NCI-H446 treated with DMSO at 0.1 percent for 48 hours (cell line): ENCODE data around the gene DMXL1.
"Not testable (repeated sequence)": the region's sequence is repeated elsewhere in the genome, so short reads cannot be mapped to it uniquely, and the experiment has no call there.

ENCODE experiments used
- DNase-seq: peaks from one replicate; lab custom pipeline; 2025; lab: John Stamatoyannopoulos, UW

The DMXL1 gene

GRCh38 chr5:119071561-119071995 is 691 bp downstream of the DMXL1 start:
- DNase-seq: no peak

GRCh38 chr5:119072496-119072895 is 1.6 kb downstream of the DMXL1 start:
- DNase-seq: no peak

GRCh38 chr5:119073746-119074337 is 3.0 kb downstream of the DMXL1 start:
- DNase-seq: not testable (repeated sequence)

- no peak for DNase-seq
These were observed 3.5 kb downstream of the DMXL1 start for GRCh38 chr5:119074419-119074818.

GRCh38 chr5:119075269-119075668 is 4.4 kb downstream of the DMXL1 start:
- not testable (repeated sequence) for DNase-seq

DNA sequence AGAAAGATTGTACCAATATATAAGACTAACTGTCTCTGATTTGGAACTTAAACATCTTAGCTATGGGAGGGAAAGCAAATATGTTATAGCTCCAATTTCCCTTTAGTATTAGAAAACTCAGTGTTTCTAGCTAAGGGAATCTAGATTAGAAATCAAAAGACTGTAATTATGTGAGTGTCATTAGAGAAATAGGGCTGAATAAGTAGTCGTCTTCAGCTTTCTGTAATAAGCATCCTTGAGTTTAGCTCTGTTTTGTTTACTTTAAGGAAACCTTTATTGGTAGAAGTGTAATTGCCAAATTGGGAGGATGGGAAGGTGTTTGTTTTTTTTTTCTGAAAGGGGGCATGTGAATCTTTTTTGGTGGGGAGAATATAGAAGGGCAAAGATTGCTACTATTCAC is 5.2 kb downstream of the DMXL1 start:
- no peak for DNase-seq

DNA sequence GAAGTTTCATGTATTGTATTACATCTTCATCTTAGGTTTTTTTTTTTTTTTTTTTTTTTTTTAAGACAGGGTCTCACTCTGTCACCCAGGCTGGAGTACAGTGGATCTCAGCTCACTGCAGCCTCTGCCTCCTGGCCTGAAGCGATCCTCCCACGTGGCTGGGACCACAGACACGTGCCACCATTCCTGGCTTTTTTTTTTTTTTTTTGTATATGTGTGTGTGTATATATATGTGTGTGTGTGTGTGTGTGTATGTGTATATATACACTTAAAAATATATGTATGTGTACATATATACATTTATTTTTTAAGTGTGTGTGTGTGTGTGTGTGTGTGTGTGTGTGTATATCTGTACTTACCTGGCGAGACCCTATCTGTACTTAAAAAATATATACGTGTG is 6.6 kb downstream of the DMXL1 start:
- DNase-seq: no peak

- DNase-seq: no peak
These were observed 7.4 kb downstream of the DMXL1 start for GRCh38 chr5:119078071-119078846.

- DNase-seq: no peak
These were observed 8.0 kb downstream of the DMXL1 start for GRCh38 chr5:119078861-119079260.

GRCh38 chr5:119079318-119079921 is 8.5 kb downstream of the DMXL1 start:
- no peak for DNase-seq

- DNase-seq: no peak
These were observed 10.0 kb downstream of the DMXL1 start for GRCh38 chr5:119080936-119081335.

DNA sequence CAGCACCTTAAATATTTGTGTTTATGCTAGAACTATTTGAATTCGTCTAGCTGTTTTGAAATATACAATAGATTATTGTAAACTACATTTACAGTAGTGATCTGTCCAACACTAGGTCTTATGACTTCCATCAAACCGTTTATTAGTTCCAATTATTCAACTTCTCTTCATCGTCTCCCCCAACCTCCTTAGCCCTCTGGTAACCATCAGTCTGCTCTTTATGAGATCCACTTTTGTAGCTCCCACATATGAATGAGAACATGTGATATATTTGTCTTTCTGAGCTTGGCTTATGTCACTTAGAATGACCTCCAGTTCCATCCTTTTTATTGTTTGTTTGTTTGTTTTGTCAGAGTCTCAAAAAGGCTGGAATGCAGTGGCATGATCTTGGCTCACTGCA is 11.8 kb downstream of the DMXL1 start:
- DNase-seq: no peak

- no peak for DNase-seq
These were observed 12.8 kb downstream of the DMXL1 start for GRCh38 chr5:119083679-119084078.

DNA sequence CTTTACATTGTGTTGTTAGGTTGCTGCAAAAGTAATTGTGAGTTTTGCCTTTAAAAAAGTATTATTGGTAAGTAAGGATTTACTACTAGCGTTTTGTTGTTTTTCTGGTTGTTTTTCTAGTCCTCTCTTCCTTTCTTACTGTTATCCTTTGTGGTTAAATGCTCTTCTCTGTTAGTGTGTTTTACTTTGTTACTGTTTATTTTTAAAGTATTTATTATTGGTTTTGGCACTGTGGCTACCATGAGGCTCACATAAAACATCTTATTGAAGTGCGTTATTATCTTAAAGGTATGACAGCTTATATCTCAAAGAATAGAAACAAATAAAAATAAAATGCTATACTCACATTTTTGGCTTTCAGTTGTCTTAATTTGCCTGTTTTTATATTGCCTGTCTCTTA is 17.6 kb downstream of the DMXL1 start:
- no peak for DNase-seq

GRCh38 chr5:119095611-119096010 is 24.7 kb downstream of the DMXL1 start:
- DNase-seq: no peak

GRCh38 chr5:119105971-119106370 is 35.1 kb downstream of the DMXL1 start:
- no peak for DNase-seq

- DNase-seq: no peak
These were observed 41.3 kb downstream of the DMXL1 start for GRCh38 chr5:119112151-119112550.

GRCh38 chr5:119117237-119117636 is 46.4 kb downstream of the DMXL1 start:
- no peak for DNase-seq

DNA sequence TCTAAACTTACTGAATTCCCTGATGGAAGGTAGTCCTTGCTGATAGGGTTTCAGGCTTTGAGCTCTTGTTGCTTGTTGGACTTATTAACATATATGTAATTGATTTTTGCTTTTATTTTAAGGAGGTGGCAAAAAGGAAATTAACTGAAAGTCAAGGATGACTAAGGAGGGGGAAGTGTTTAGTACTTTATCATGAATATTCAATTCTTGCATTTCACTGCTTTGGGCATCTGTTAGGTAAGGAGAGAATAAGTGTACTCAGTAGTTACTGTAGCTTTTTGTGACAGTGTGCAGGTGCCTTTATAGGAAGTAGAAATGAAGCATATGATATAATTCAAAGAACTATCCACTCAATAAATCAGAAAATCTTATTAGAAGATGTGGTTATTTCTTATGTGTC is 47.1 kb downstream of the DMXL1 start:
- no peak for DNase-seq

- DNase-seq: no peak
These were observed 50.0 kb downstream of the DMXL1 start for GRCh38 chr5:119120893-119121292.

GRCh38 chr5:119122474-119122873 is 51.6 kb downstream of the DMXL1 start:
- not testable (repeated sequence) for DNase-seq

- no peak for DNase-seq
These were observed 52.4 kb downstream of the DMXL1 start for GRCh38 chr5:119123280-119123679.

GRCh38 chr5:119129770-119130169 is 58.9 kb downstream of the DMXL1 start:
- DNase-seq: no peak
